Aorta (tissue), 5 donors: ENCODE results near the gene AP1S3. TPM values are rescaled to one million over a fixed set of nuclear protein-coding genes. Genes with fewer than 3 reads are reported as not detected.

Experiments used
- ATAC-seq: fragments of 200-7000 bp; cut with Tn5 transposase; one replicate; pipeline ENCODE4 v1.9.1; 2022; ENCODE audit warnings: moderate library complexity; ENCODE audit not compliant: low FRiP score
- DNase-seq, 2 donors: peaks; one replicate each; pipeline ENCODE4 v3.0.0-alpha.2; 2020
- H3K27ac ChIP-seq, 2 donors: one replicate each; pipeline ENCODE4 v1.5.1; 2013; ENCODE audit warnings: low read length in 2 of 2, mild to moderate bottlenecking in 2 of 2, moderate library complexity in 2 of 2, control low read depth in 1 of 2, inconsistent platforms in 1 of 2, low read depth in 1 of 2
- H3K27me3 ChIP-seq, 2 donors: one replicate each; pipeline ENCODE4 v1.6.1; 2013; ENCODE audit warnings: control low read depth in 1 of 2, low read length in 1 of 2, mild to moderate bottlenecking in 1 of 2, moderate library complexity in 1 of 2; ENCODE audit not compliant: insufficient read depth in 2 of 2, control insufficient read depth in 1 of 2
- H3K36me3 ChIP-seq, 2 donors: one replicate each; pipeline ENCODE4 v1.6.1; 2013; ENCODE audit warnings: control low read depth in 1 of 2, low read length in 1 of 2, mild to moderate bottlenecking in 1 of 2; ENCODE audit not compliant: insufficient read depth in 2 of 2, control insufficient read depth in 1 of 2
- H3K4me1 ChIP-seq, 2 donors: one replicate each; pipeline ENCODE4 v1.6.1; 2013; ENCODE audit warnings: low read length in 2 of 2, control low read depth in 1 of 2, mild to moderate bottlenecking in 1 of 2, moderate library complexity in 1 of 2; ENCODE audit not compliant: insufficient read depth in 2 of 2, control insufficient read depth in 1 of 2
- H3K4me3 ChIP-seq, 2 donors: one replicate each; pipeline ENCODE4 v1.5.1; 2013; ENCODE audit warnings: low read length in 2 of 2, control low read depth in 1 of 2, mild to moderate bottlenecking in 1 of 2
- H3K9me3 ChIP-seq: one replicate; pipeline ENCODE4 v1.6.1; 2013; ENCODE audit warnings: mild to moderate bottlenecking, low read length; ENCODE audit not compliant: control insufficient read depth
- WGBS, 2 donors: extraction: QIAGEN DNeasy Blood & Tissue Kit; methylation state at CpG; one replicate each; pipeline ENCODE4 v1.1.7; 2013; 5-methylcytosine and 5-hydroxymethylcytosine counted together
- intact Hi-C, 2 donors: fragments of 100-400 bp; cut with DNase I; formaldehyde crosslinking; loops; one replicate each; pipeline versions ENCODE4 v1.14.2 to v1.15.0; 2022
- polyA plus RNA-seq, 2 donors: library from polyadenylated mRNA; stranded (reverse); fragments of 200-250 nt; gene quantifications; one replicate each; pipeline ENCODE4 v1.2.3, GENCODE V29; 2013
- total RNA-seq, 2 donors: library from RNA; stranded (reverse); fragmentation: NEBNext Ultra II Directional; extraction: Animal tissue kit (Norgen Biotek cat#: 25700); gene quantifications; one replicate each; pipeline ENCODE4 v1.2.1, GENCODE V29; 2021
- donor health status: healthy with polysubstance abuse.
- donor health status: Bipolar disorder and iron deficiency.
- donor health status: DM: no; HTN: no; CAD: no.
- donor health status: DM: no; HTN: no; CAD: no.
- donor health status: DM: yes; HTN: yes; CAD: no.

The AP1S3 gene
- total and polyA plus RNA-seq, 4 donors, result 0.26 to 2.0 (median 0.70) TPM

DNA sequence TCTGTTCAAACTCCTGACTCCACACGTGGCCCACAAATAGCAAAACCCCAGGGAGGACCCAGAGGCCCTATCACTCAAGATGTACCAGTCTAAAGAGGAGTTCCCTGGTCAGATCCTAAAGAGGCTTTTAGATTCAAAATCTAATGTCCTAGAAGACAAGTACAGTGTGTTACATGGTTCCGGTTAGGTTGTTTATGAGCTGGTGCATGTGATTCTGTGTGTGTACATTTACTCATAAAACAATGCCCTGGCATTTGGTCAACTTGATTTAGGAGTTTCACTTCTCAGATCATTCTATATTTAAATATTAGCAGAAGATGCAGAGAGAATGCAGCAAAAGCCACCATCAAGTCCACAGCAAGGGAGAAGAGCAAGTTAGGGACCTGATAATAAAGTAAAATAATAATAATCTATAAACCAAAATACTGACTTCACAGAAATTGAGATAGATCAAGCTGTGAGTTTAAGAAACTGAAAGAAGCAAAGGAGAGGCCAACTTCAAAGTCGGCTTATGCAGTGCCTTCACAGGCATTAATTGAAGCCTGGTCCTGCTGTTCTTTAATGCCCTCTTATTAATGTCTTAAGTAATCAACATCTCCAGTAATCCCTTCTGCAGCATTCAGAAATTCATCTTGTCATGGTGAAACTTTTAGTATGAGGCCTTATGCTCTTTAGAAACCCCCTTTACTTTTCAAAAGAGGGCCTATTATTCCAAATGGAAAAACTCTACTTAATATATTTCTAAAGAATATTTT lies 4.2 kb upstream of the AP1S3 start:
- WGBS, 2 donors, result 75 to 81% methylated on average over 3 of the region's 3 CpGs
- H3K36me3 ChIP-seq, result peaks cover 0 to 2% of the 10 kb centered on the region in 2 donors
- H3K4me1 ChIP-seq, result no peaks in the 10 kb centered on the region
- no peak for ATAC-seq
- DNase-seq, result no peak
- intact Hi-C loops, result no loop called here
- no peaks in the 10 kb centered on the region for H3K27me3 ChIP-seq
- H3K4me3 ChIP-seq, result no peak overlapping the region
- no peak overlapping the region for H3K27ac ChIP-seq
- no peaks in the 10 kb centered on the region for H3K9me3 ChIP-seq

DNA sequence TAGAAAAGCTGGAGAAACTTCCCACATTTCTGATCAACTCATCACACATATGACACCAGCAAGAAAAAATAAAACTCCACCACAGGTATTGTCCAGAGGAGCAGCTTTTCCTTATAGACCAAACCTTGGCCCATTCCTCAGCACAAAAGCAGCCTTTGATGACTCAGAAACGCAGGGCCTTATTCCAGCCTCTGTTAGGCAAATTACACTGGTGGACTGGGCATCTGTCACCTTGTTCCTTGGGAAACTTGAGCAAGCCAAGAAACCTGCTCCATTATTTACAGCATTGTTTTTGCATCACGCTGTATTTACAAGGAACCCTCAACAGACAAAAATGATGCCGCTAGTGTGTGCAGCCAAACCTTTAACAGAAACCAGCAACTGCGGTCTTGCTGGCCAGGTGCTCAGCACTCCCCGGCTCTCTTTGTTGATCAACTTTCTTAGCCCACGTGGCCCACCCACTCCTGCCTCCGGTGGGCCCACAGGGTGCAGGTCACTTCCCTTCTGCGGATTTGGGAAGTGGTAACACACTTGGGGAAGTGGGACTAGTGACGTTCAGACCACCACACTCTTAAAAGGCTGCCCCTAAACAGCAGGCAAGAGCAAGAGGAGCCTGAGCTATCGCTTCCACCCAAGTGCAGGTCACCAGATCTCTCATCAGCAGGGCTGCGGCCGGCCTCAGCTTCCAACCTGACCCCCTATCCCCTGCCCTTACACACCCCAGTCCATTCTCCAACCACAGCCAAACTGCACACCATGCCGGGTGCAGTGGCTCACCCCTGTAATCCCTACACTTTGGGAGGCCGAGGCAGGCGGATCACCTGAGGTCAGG lies 1.5 kb downstream of the AP1S3 start:
- intact Hi-C loops, result no loop called here
- WGBS, 2 donors, result 84 to 85% methylated on average over 15 of the region's 15 CpGs
- no peak for DNase-seq
- no peaks in the 10 kb centered on the region for H3K27me3 ChIP-seq
- no peaks in the 10 kb centered on the region for H3K9me3 ChIP-seq
- no peak overlapping the region for H3K4me3 ChIP-seq
- H3K4me1 ChIP-seq, result no peaks in the 10 kb centered on the region
- no peak for ATAC-seq
- no peak overlapping the region for H3K27ac ChIP-seq
- no peaks in the 10 kb centered on the region for H3K36me3 ChIP-seq

DNA sequence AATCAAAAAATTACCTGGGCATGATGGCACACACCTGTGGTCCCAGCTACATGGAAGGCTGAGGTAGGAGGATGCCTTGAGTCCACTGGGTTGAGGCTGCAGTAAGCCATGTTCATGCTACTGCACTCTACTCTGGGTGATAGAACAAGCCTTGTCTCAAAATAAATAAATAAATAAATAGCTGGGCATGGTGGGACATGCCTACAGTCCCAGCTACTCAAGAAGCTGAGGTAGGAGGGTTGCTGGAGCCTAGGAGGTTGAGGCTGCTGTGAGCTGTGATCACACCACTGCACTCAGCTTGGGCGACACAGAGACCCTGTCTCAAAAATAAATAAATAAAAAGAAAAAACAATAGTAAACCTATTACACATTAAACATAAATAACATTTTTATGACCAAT lies 3.0 kb downstream of the AP1S3 start:
- Histone ChIP-seq H3K36me3 (no peaks in the 10 kb centered on the region), H3K27ac (no peak overlapping the region), H3K4me3 (no peak overlapping the region), H3K9me3 (no peaks in the 10 kb centered on the region), H3K4me1 (no peaks in the 10 kb centered on the region), H3K27me3 (no peaks in the 10 kb centered on the region)
- WGBS, 2 donors, result 97 to 100% methylated on average over 1 of the region's 1 CpG
- ATAC-seq, result no peak
- no peak for DNase-seq
- intact Hi-C loops, result no loop called here

- ATAC-seq, result no peak
Measured at GRCh38 chr2:223832241-223832903, 5.0 kb downstream of the AP1S3 start.

DNA sequence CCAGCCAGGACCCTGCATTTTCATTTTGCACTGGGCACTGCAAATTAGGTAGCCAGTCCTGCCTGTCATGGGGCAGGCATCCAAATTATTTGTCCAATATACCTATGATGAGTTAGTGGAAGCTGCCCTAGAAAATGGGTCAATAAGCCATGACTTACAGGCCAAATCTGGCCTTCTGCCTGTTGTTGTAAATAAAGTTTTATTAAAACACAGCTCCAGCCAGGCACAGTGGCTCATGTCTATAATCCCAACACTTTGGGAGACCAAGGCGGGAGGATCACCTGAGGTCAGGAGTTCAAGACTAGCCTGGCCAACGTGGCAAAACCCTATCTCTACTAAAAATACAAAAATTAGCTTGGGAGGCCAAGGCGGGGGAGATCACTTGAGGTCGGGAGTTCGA lies 8.3 kb downstream of the AP1S3 start:
- Histone ChIP-seq H3K9me3 (no peaks in the 10 kb centered on the region), H3K27ac (no peak overlapping the region), H3K36me3 (no peaks in the 10 kb centered on the region), H3K27me3 (no peaks in the 10 kb centered on the region), H3K4me3 (no peak overlapping the region), H3K4me1 (no peaks in the 10 kb centered on the region)
- no peak for ATAC-seq
- 90 to 93% methylated on average over 5 of the region's 5 CpGs for WGBS, 2 donors
- no peak for DNase-seq
- intact Hi-C loops, result no loop called here

More at GRCh38 chr2:223832241-223832903, 5.0 kb downstream of the AP1S3 start:
- 67 to 69% methylated on average over 8 of the region's 8 CpGs for WGBS, 2 donors
- H3K9me3 ChIP-seq, result no peaks in the 10 kb centered on the region
- no peaks in the 10 kb centered on the region for H3K4me1 ChIP-seq
- H3K4me3 ChIP-seq, result no peak overlapping the region
- intact Hi-C loops, result no loop called here
- no peaks in the 10 kb centered on the region for H3K36me3 ChIP-seq
- no peak for DNase-seq
- H3K27me3 ChIP-seq, result no peaks in the 10 kb centered on the region
- H3K27ac ChIP-seq, result no peak overlapping the region

GRCh38 chr2:223828314-223828713 lies 9.1 kb downstream of the AP1S3 start:
- Histone ChIP-seq H3K27me3 (no peaks in the 10 kb centered on the region), H3K36me3 (no peaks in the 10 kb centered on the region), H3K4me1 (no peaks in the 10 kb centered on the region), H3K27ac (no peak overlapping the region), H3K4me3 (no peak overlapping the region), H3K9me3 (no peaks in the 10 kb centered on the region)
- intact Hi-C loops, result no loop called here
- DNase-seq (no peak), ATAC-seq (no peak)
- 96 to 97% methylated on average over 6 of the region's 6 CpGs for WGBS, 2 donors

- DNase-seq (no peak), ATAC-seq (no peak)
- Histone ChIP-seq H3K27ac (no peak overlapping the region), H3K4me3 (no peak overlapping the region), H3K27me3 (no peaks in the 10 kb centered on the region), H3K4me1 (no peaks in the 10 kb centered on the region), H3K9me3 (no peaks in the 10 kb centered on the region), H3K36me3 (no peaks in the 10 kb centered on the region)
- WGBS, 2 donors, result 69 to 71% methylated on average over 4 of the region's 4 CpGs
- intact Hi-C loops, result no loop called here
Measured at GRCh38 chr2:223826995-223827394, 10.4 kb downstream of the AP1S3 start.

DNA sequence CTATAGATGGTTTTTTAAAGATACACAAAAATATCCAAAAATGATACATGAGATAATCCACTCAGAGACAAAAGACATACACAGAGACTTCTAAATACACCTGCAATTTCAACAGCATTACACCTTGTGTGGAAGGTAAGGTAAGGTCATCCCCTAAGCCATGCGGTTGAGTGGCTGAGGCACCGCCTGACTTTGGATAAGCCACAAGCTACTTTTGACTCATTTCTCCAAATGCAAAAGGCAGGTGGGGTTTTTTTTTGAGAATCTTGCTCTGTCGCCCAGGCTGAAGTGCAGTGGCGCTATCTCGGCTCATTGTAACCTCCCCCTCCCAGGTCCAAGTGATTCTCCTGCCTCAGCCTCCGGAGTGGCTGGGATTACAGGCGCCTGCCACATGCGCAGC lies 13.1 kb downstream of the AP1S3 start:
- no peaks in the 10 kb centered on the region for H3K27me3 ChIP-seq
- ATAC-seq (no peak), DNase-seq (no peak)
- intact Hi-C loops, result no loop called here
- no peaks in the 10 kb centered on the region for H3K4me1 ChIP-seq
- WGBS, 2 donors, result 97 to 98% methylated on average over 8 of the region's 8 CpGs
- H3K27ac ChIP-seq, result no peak overlapping the region
- no peaks in the 10 kb centered on the region for H3K36me3 ChIP-seq
- H3K9me3 ChIP-seq, result no peaks in the 10 kb centered on the region
- H3K4me3 ChIP-seq, result no peak overlapping the region
